Osteoblast (primary cell): Measurements from ENCODE around the gene EEF2. TPM values are rescaled to one million over a fixed set of nuclear protein-coding genes. Genes with fewer than 3 reads are reported as not detected.

Source experiments
- DNase-seq: peaks from one replicate; pipeline ENCODE4 v3.0.0; 2011; ENCODE audit warnings: low spot score, mixed read lengths; ENCODE audit not compliant: insufficient read length; ENCODE audit errors: missing footprints
- H2AFZ ChIP-seq: 2 replicates; pipeline ENCODE4 v1.6.0; 2011; ENCODE audit warnings: mild to moderate bottlenecking, low read length
- H3K27ac ChIP-seq: 2 replicates; pipeline ENCODE4 v1.5.1; 2011; ENCODE audit warnings: mild to moderate bottlenecking, low read depth, low read length, moderate library complexity
- H3K27me3 ChIP-seq: 2 replicates; pipeline ENCODE4 v1.6.0; 2012; ENCODE audit warnings: mild to moderate bottlenecking, control low read depth, inconsistent platforms, low read length, moderate library complexity; ENCODE audit not compliant: insufficient read depth
- H3K36me3 ChIP-seq: 2 replicates; pipeline ENCODE4 v1.5.1; 2011; ENCODE audit warnings: mild to moderate bottlenecking, low read length, control low read depth, moderate library complexity; ENCODE audit not compliant: insufficient read depth
- H3K4me1 ChIP-seq: 2 replicates; pipeline ENCODE4 v1.5.1; 2011; ENCODE audit warnings: mild to moderate bottlenecking, low read length, control low read depth, moderate library complexity; ENCODE audit not compliant: insufficient read depth
- H3K4me2 ChIP-seq: 2 replicates; pipeline ENCODE4 v1.6.0; 2011; ENCODE audit warnings: mild to moderate bottlenecking, low read length; ENCODE audit not compliant: insufficient read depth
- H3K4me3 ChIP-seq: fragments of 200-600 bp; sonication (generic); 3 replicates; pipeline ENCODE4 v1.5.1; 2012; ENCODE audit warnings: mild to moderate bottlenecking, low read length, inconsistent platforms; ENCODE audit not compliant: insufficient read depth
- H3K79me2 ChIP-seq: 2 replicates; pipeline ENCODE4 v1.6.0; 2012; ENCODE audit warnings: mild to moderate bottlenecking, low read length, control low read depth, inconsistent platforms; ENCODE audit not compliant: insufficient read depth
- H3K9me3 ChIP-seq: 2 replicates; pipeline ENCODE4 v1.5.1; 2011; ENCODE audit warnings: low read depth, low read length, control low read depth
- H4K20me1 ChIP-seq: 2 replicates; pipeline ENCODE4 v1.6.0; 2012; ENCODE audit warnings: mild to moderate bottlenecking, low read length, control low read depth; ENCODE audit not compliant: insufficient read depth
- CTCF ChIP-seq: IDR thresholded peaks from 2 replicates; pipeline ENCODE4 v1.5.1; 2011; ENCODE audit warnings: mild to moderate bottlenecking, low read depth, low read length, moderate library complexity; ENCODE audit errors: extremely low read depth
- total RNA-seq: library from RNA; depleted of rRNA; stranded (reverse); fragments of >200 nt; gene quantifications from 2 replicates; pipeline ENCODE4 v1.2.3, GENCODE V29; 2012

EEF2 gene
- total RNA-seq, 1 donor, result 2,968 TPM

- no peak overlapping the region for H3K4me3 ChIP-seq
- DNase-seq, result no peak
- H3K36me3 ChIP-seq, result no peaks in the 10 kb centered on the region
- H3K27me3 ChIP-seq, result no peaks in the 10 kb centered on the region
- no peaks in the 10 kb centered on the region for H4K20me1 ChIP-seq
- no peak overlapping the region for H3K4me2 ChIP-seq
- TF ChIP-seq CTCF, result no peak
- no peaks in the 10 kb centered on the region for H3K79me2 ChIP-seq
- H3K4me1 ChIP-seq, result no peaks in the 10 kb centered on the region
- no peaks in the 10 kb centered on the region for H3K9me3 ChIP-seq
- H3K27ac ChIP-seq, result no peak overlapping the region
- no peak overlapping the region for H2AFZ ChIP-seq
Measured at GRCh38 chr19:3995607-3996006, 10.3 kb upstream of the EEF2 start.

- no peaks in the 10 kb centered on the region for H3K9me3 ChIP-seq
- no peaks in the 10 kb centered on the region for H3K36me3 ChIP-seq
- no peak overlapping the region for H3K27ac ChIP-seq
- peak overlapping the region; percentile 78 for H2AFZ ChIP-seq
- no peak for TF ChIP-seq CTCF
- H3K4me1 ChIP-seq, result peaks cover 19% of the 10 kb centered on the region
- H3K4me2 ChIP-seq, result no peak overlapping the region
- no peak for DNase-seq
- no peaks in the 10 kb centered on the region for H3K27me3 ChIP-seq
- no peak overlapping the region for H3K4me3 ChIP-seq
- H4K20me1 ChIP-seq, result no peaks in the 10 kb centered on the region
- no peaks in the 10 kb centered on the region for H3K79me2 ChIP-seq
Measured at GRCh38 chr19:3990815-3991117, 5.5 kb upstream of the EEF2 start.

GRCh38 chr19:3987619-3988371 is 2.5 kb upstream of the EEF2 start:
- H3K4me1 ChIP-seq, result peaks cover 32% of the 10 kb centered on the region
- peak overlapping the region; percentile 46 for H3K4me3 ChIP-seq
- peak; percentile 92 for TF ChIP-seq CTCF
- no peaks in the 10 kb centered on the region for H3K9me3 ChIP-seq
- H4K20me1 ChIP-seq, result peaks cover 24% of the 10 kb centered on the region
- peaks cover 21% of the 10 kb centered on the region for H3K36me3 ChIP-seq
- H3K4me2 ChIP-seq, result peak overlapping the region; percentile 99
- H3K79me2 ChIP-seq, result peaks cover 25% of the 10 kb centered on the region
- peak overlapping the region; percentile 45 for H3K27ac ChIP-seq
- no peaks in the 10 kb centered on the region for H3K27me3 ChIP-seq
- H2AFZ ChIP-seq, result peak overlapping the region; percentile 73
- peak; percentile 92 for DNase-seq

- peak overlapping the region; percentile 100 for H3K4me3 ChIP-seq
- DNase-seq, result peak; percentile 89
- H3K79me2 ChIP-seq, result peaks cover 38% of the 10 kb centered on the region
- peak; percentile 70 for TF ChIP-seq CTCF
- H3K36me3 ChIP-seq, result peaks cover 34% of the 10 kb centered on the region
- H3K4me1 ChIP-seq, result peaks cover 40% of the 10 kb centered on the region
- no peaks in the 10 kb centered on the region for H3K27me3 ChIP-seq
- H3K27ac ChIP-seq, result no peak overlapping the region
- peak overlapping the region; percentile 99 for H3K4me2 ChIP-seq
- no peaks in the 10 kb centered on the region for H3K9me3 ChIP-seq
- H4K20me1 ChIP-seq, result peaks cover 38% of the 10 kb centered on the region
- H2AFZ ChIP-seq, result peak overlapping the region; percentile 86
Measured at GRCh38 chr19:3986260-3987041, 1.2 kb upstream of the EEF2 start.
